HEK293T (cell line): ENCODE results near the gene RNF20.

ENCODE experiments used
- FOXK2 ChIP-seq: fragments of 450-650 bp; IDR thresholded peaks from 2 replicates; pipeline ENCODE4 v1.6.1; 2016; ENCODE audit warnings: mild to moderate bottlenecking
- SP1 ChIP-seq: fragments of 450-650 bp; IDR thresholded peaks from 2 replicates; pipeline ENCODE4 v1.6.1; 2017
- SUZ12 ChIP-seq: fragments of 450-650 bp; IDR thresholded peaks from 2 replicates; pipeline ENCODE4 v1.6.1; 2016; ENCODE audit warnings: mild to moderate bottlenecking
- TARDBP ChIP-seq: fragments of 450-650 bp; IDR thresholded peaks from 2 replicates; pipeline ENCODE4 v1.6.1; 2016

DNA sequence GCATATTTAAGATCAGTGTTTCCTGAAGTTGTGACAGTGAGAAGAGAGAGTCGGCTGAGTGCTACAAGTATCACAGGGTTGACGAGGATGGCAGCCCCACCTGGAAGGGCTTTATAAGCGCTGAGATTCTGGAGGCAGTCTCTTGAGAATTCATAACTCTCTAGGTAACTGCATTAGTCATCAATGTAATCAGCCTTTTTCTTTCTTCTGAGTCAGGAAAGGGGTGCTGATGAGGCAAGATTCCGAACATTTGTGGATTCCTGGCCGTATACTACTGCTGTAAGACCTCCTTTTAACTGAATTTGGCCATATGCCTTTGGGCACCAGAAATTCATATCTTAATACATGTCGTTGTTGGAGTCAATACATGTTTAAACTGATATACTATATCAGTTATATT is 6.6 kb upstream of the RNF20 start:
- TF ChIP-seq FOXK2 = no peak
- TF ChIP-seq SP1 = no peak
- TF ChIP-seq SUZ12 = no peak
- no peak for TF ChIP-seq TARDBP
